Panc1 (cell line): ENCODE data around the gene KCNMA1. TPM values are rescaled to one million over a fixed set of nuclear protein-coding genes. Genes with fewer than 3 reads are reported as not detected.

Experiments used
- ATAC-seq: fragments of 200-7000 bp; cut with Tn5 transposase; 2 replicates; pipeline ENCODE4 v1.9.1; 2020; ENCODE audit warnings: mild to moderate bottlenecking, moderate library complexity
- BruUV-seq: library from RNA; stranded (reverse); fragments of 400-500 nt; replicated peaks from 2 replicates; lab custom pipeline; 2021; lab: Mats Ljungman, UMichigan
- CTCF ChIA-PET: fragments of 300-600 bp; sonication (Branson Sonifier 250); formaldehyde crosslinking; loops from one replicate; lab custom pipeline; 2022; ENCODE audit warnings: antibody characterized with exemption; lab: Charles Lee
- POLR2A ChIA-PET: fragments of 300-600 bp; sonication (Branson Sonifier 250); formaldehyde crosslinking; loops from one replicate; lab custom pipeline; 2022; ENCODE audit warnings: antibody characterized with exemption; lab: Charles Lee
- DNase-seq: peaks from one replicate; pipeline ENCODE4 v3.0.0-alpha.2; 2010; ENCODE audit warnings: low read depth, low spot score
- H3K27ac ChIP-seq: 2 replicates; pipeline ENCODE4 v1.5.1; 2011; ENCODE audit warnings: mild to moderate bottlenecking, low read length, inconsistent platforms
- H3K27me3 ChIP-seq: fragments of 200-500 bp; sonication (Bioruptor generic); 2 replicates; pipeline ENCODE4 v1.6.0; 2014; ENCODE audit warnings: low read length, inconsistent platforms; ENCODE audit not compliant: control insufficient read depth, insufficient read depth
- H3K36me3 ChIP-seq: fragments of 200-500 bp; sonication (Bioruptor generic); 2 replicates; pipeline ENCODE4 v1.5.1; 2014; ENCODE audit warnings: inconsistent platforms, mild to moderate bottlenecking, low read length, moderate library complexity; ENCODE audit not compliant: control insufficient read depth, insufficient read depth
- H3K4me1 ChIP-seq: 2 replicates; pipeline ENCODE4 v1.5.1; 2011; ENCODE audit warnings: inconsistent platforms, mild to moderate bottlenecking, low read length, moderate library complexity; ENCODE audit not compliant: control insufficient read depth, insufficient read depth
- H3K4me3 ChIP-seq, 2 experiments: 2 replicates each; pipeline ENCODE4 v1.5.1; 2011 to 2012; ENCODE audit warnings: low read depth in 2 of 2, low read length in 2 of 2, mild to moderate bottlenecking in 2 of 2, inconsistent platforms in 1 of 2, moderate library complexity in 1 of 2
- H3K9me3 ChIP-seq: fragments of 200-500 bp; sonication (Bioruptor generic); 2 replicates; pipeline ENCODE4 v1.5.1; 2014; ENCODE audit warnings: low read depth, mild to moderate bottlenecking, inconsistent platforms, low read length, moderate library complexity; ENCODE audit not compliant: control insufficient read depth, insufficient read depth
- POLR2AphosphoS5 ChIP-seq: IDR thresholded peaks from 2 replicates; pipeline ENCODE4 v1.6.1; 2012; ENCODE audit warnings: mild to moderate bottlenecking, low read depth, low read length, moderate library complexity
- REST ChIP-seq, 2 experiments: IDR thresholded peaks; 2 replicates each; pipeline ENCODE4 v1.6.1; 2011 to 2012; ENCODE audit warnings: low read depth in 2 of 2, control low read depth in 1 of 2, low read length in 1 of 2, mild to moderate bottlenecking in 1 of 2, moderate library complexity in 1 of 2; ENCODE audit not compliant: insufficient read depth in 1 of 2
- SIN3A ChIP-seq: IDR thresholded peaks from 2 replicates; pipeline ENCODE4 v1.6.1; 2012; ENCODE audit warnings: low read depth, mild to moderate bottlenecking, low read length, moderate library complexity, borderline replicate concordance; ENCODE audit not compliant: insufficient read depth
- TCF7L2 ChIP-seq: IDR thresholded peaks from 2 replicates; pipeline ENCODE4 v1.6.1; 2011; ENCODE audit warnings: mild to moderate bottlenecking, low read depth, low read length, inconsistent platforms
- in situ Hi-C: cut with HindIII; loops from 2 replicates; pipeline ENCODE4 v1.10.0; 2016; ENCODE audit warnings: low sequenced_read_pairs, low pct_unique_long_range_greater_than_20kb
- intact Hi-C: fragments of 100-400 bp; cut with micrococcal nuclease; formaldehyde crosslinking; loops from one replicate; pipeline ENCODE4 v1.10.0; 2022; ENCODE audit not compliant: unreplicated experiment
- total RNA-seq: library from RNA; stranded (reverse); gene quantifications from one replicate; pipeline ENCODE4 v1.2.1, GENCODE V29; 2021; ENCODE audit not compliant: unreplicated experiment
- TF ChIP-seq, protein P1 (sequence below): fragments of 450-650 bp; IDR thresholded peaks from 2 replicates; pipeline ENCODE4 v1.5.1; 2017; ENCODE audit warnings: mild to moderate bottlenecking

KCNMA1 gene
- total RNA-seq, 1 experiment from 2014 or later = 91.9 TPM

- H3K27me3 ChIP-seq = no peaks in the 10 kb centered on the region
- DNase-seq = peak; percentile 45
- H3K4me3 ChIP-seq = no peak overlapping the region
- BruUV-seq = no TSS peak
- POLR2A ChIA-PET = no interaction called here
- CTCF ChIA-PET = no interaction called here
- no peaks in the 10 kb centered on the region for H3K9me3 ChIP-seq
- no peak for TF ChIP-seq POLR2AphosphoS5
- TF ChIP-seq, protein P1, sequence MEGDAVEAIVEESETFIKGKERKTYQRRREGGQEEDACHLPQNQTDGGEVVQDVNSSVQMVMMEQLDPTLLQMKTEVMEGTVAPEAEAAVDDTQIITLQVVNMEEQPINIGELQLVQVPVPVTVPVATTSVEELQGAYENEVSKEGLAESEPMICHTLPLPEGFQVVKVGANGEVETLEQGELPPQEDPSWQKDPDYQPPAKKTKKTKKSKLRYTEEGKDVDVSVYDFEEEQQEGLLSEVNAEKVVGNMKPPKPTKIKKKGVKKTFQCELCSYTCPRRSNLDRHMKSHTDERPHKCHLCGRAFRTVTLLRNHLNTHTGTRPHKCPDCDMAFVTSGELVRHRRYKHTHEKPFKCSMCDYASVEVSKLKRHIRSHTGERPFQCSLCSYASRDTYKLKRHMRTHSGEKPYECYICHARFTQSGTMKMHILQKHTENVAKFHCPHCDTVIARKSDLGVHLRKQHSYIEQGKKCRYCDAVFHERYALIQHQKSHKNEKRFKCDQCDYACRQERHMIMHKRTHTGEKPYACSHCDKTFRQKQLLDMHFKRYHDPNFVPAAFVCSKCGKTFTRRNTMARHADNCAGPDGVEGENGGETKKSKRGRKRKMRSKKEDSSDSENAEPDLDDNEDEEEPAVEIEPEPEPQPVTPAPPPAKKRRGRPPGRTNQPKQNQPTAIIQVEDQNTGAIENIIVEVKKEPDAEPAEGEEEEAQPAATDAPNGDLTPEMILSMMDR = peak; percentile 90
- in situ Hi-C loops (no loop called here), intact Hi-C loops (no loop called here)
- no peak overlapping the region for H3K27ac ChIP-seq
- no peaks in the 10 kb centered on the region for H3K4me1 ChIP-seq
- peak; percentile 71 for ATAC-seq
- H3K36me3 ChIP-seq = no peaks in the 10 kb centered on the region
Observed at GRCh38 chr10:77111611-77112550, 525.7 kb downstream of the KCNMA1 start.

DNA sequence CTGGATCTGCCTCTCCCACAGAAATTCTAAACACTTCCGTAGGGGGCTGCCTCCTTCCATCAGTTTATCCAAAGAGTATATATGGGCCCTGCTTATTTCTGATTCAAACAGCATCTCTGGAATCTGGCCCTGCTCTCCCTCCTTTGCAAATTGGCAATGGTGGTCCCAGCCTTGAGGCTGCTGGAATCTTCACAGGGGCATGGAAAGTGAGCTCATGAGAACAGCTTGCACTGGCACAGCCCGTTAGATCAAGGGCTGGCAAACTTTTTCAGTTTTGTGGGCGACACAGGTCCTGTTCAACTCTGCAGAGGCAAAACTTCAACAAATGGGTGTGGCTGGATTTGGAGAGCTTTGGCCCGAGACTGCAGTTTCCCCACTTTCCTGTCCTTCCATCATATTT, 526.9 kb downstream of the KCNMA1 start:
- in situ Hi-C loops (no loop called here), intact Hi-C loops (no loop called here)
- CTCF ChIA-PET = no interaction called here
- H3K27ac ChIP-seq = no peak overlapping the region
- BruUV-seq = no TSS peak
- H3K27me3 ChIP-seq = no peaks in the 10 kb centered on the region
- ATAC-seq = no peak
- no peak for TF ChIP-seq SIN3A
- TF ChIP-seq POLR2AphosphoS5 = no peak
- no peak for TF ChIP-seq TCF7L2
- TF ChIP-seq REST (IDR thresholded peaks at IDR 0.05; ENCODE audit: insufficient read depth in 1 of 2, low read depth in 2 of 2, low read length in 1 of 2) = no peak
- TF ChIP-seq, protein P1 = no peak
- H3K36me3 ChIP-seq = no peaks in the 10 kb centered on the region
- H3K4me1 ChIP-seq = no peaks in the 10 kb centered on the region
- DNase-seq = no peak
- POLR2A ChIA-PET = no interaction called here
- H3K9me3 ChIP-seq = no peaks in the 10 kb centered on the region
- no peak overlapping the region for H3K4me3 ChIP-seq
